Islet precursor cell (in vitro differentiated cells): ENCODE measurements around the gene NFS1.

Experiments
- DNase-seq: peaks from one replicate; pipeline ENCODE4 v3.0.0-alpha.2; 2018

The NFS1 gene

DNA sequence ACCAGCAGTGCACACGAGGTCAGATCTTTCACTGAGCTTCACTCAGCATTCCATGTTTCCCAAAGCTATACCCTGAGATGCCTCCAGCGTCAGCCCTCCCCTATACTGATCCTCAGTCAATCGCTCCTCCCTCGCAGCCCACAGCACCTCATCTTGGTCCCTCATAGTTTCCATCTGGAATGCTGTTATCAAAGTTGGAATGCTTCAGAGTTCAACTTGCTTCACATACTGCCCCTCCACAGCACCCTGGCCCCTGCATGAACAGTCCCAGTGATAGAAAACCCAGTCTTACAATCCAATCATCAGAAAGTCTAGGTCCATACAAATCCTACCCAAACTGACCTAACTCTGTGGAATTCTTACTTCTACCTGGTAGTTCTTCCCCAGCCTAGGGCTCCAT, 63.5 kb downstream of the NFS1 start:
- no peak for DNase-seq

GRCh38 chr20:35632539-35633115, 66.5 kb downstream of the NFS1 start:
- DNase-seq, result no peak

DNA sequence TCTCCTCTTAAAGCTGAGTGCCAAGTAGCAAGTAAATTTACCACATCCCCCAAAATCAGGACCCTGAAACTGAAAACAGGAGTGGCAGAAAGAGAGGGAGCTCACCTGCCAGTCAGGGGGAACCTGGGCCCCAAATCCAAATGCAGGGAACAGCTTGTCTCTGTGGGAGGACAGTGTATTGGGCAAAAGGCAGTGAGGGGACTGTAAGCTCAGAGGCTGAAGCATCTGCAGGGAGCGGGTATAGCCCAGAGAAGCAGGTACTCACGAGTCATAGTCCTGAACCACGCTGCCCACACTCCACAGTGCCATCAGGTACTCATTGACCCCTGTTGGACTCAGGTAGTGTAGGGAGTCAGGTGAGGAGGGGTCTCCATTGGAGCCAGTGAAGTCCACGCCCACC, 68.5 kb downstream of the NFS1 start:
- no peak for DNase-seq

DNA sequence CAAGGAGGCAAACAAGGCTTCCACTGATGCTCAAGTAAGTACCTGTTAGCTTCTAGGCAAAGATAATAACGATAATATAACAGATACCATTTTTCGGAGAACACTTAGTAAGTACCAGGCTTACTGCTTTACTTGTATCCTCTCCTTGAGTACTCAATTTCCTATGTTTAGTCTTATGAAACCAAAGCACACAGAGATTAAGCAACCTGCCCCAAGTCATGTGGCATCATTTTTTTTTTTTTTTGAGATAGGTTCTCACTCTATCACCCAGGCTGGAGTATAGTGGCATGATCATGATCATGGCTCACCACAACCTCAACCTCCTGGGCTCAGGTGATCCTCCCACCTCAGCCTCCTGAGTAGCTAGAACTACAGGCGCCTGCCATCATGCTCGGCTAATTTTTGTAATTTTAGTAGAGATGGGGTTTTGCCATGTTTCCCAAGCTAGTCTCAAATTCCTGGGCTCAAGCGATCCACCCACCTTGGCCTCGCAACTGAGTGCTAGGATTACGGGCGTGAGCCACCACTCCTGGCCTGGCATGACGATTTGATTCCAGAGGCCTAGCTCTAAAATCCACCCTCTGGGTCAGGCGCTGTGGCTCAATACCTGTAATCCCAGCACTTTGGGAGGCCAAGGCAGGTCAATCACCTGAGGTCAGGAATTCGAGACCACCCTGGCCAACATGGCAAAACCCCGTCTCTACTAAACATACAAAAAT, 69.6 kb downstream of the NFS1 start:
- peak; percentile 8 for DNase-seq

- peak; percentile 29 for DNase-seq
These were observed 72.0 kb downstream of the NFS1 start for GRCh38 chr20:35627121-35627520.

- peak; percentile 35 for DNase-seq
These were observed 72.7 kb downstream of the NFS1 start for GRCh38 chr20:35626386-35627001.

- peak; percentile 15 for DNase-seq
These were observed 73.4 kb downstream of the NFS1 start for GRCh38 chr20:35625584-35626385.

GRCh38 chr20:35621560-35621946, 77.6 kb downstream of the NFS1 start:
- DNase-seq, result no peak

DNA sequence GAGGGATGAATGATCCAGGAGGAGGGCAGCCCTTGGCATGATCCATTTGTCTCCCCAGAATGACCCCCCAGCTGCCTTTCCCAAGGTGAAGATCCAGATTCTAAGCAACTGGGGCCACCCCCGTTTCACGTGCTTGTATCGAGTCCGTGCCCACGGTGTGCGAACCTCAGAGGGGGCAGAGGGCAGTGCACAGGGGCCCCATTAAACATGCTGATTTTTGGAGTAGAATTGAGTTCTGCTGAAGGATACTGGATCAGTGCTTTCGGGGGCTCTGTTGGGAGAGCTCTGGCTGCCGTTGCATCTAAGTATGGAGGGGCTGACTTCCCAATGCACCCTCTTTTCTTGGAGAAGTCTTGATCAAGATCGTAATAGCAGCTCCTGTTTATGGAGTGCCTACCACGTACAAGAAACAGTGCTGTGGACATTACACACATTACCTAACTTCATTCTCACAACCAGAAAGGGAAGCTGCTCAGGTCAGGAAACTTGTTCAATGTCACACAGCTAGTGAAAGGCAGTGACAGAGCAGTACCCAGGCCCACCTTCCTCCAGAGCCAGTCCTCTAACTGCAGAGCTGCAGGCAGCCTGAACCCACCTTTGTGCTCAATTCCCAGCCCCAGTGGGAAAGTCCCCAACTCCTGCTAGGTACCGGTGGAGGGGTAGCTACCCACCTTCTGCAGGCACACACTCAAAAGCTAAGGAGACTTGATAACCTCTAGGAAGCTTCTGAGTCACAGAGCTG, 78.2 kb downstream of the NFS1 start:
- DNase-seq, result no peak

GRCh38 chr20:35619196-35620095, 79.7 kb downstream of the NFS1 start:
- DNase-seq, result peak; percentile 97

DNA sequence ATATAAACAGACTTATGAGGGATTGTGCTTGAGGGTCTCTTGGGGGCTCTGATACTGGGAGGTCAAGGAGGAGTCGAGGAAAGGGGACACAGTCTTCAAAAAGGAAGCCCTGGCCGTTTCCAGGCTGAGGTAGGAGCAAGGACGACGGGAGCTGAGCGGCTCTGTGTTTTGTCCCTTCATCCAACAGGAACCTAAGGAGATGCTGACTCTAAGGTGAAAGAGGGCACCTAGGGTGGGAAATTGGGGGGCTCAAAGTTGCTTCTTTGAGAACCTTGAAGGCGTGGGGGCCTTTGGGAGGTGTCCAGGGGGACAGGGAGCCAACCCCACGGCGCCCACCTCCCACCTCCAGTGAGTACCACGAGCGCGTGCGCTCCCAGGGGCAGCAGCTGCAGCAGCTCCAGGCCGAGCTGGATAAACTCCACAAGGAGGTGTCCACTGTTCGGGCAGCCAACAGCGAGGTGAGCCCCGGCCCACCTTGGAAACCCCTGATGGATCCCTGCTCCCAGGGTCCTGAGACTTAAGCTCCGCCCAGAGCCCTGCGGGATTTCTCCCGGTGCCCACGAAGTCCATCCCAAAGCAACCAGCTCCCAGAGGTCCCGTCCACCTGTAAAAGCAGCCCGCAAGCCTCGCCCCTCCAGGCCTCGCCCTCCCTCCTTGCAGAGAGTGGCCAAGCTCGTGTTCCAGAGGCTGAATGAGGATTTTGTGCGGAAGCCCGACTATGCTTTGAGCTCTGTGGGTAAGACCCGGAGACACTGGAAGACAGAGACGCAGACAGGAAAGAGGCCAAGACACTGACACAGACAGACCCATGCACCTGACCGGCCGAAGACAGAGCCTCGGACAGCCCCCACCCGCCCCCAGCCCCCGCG, 80.7 kb downstream of the NFS1 start:
- peak; percentile 66 for DNase-seq
